Thyroid gland (tissue), 4 donors: ENCODE data around the gene ZDHHC5.

Source experiments
- POLR2A ChIP-seq, 2 donors: fragments of 450-650 bp; IDR thresholded peaks; one replicate each; pipeline ENCODE4 v1.6.1; 2017; ENCODE audit warnings: antibody characterized with exemption in 2 of 2, mild to moderate bottlenecking in 2 of 2, moderate library complexity in 1 of 2
- TF ChIP-seq, protein P1 (sequence below), 6 experiments: fragments of 200-600 bp in 3 of 6; fragments of 450-650 bp in 3 of 6; sonication (generic) in 3 of 6; IDR thresholded peaks; one replicate each; pipeline ENCODE4 v1.5.1; 2016 to 2019; ENCODE audit warnings: antibody characterized with exemption in 6 of 6, mild to moderate bottlenecking in 2 of 6, inconsistent platforms in 1 of 6, moderate library complexity in 1 of 6

DNA sequence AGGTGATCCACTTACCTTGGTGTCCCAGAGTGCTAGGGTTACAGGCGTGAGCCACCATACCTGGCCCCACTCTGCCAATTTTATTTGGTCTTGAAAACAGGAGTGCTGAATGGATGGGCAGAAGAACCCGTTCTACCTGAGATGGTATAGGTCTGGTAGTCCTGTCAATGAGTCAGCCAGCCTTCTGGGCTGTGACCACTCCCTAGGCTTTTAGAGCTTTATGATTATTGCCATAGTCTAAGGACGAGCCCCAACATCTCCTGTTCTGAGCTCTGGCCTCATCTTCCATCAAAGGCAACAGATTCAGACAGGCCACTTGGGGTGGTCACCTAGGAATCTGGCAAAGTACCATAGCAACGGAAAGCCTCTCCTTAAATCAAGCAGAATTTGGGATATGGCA, 11.5 kb downstream of the ZDHHC5 start:
- TF ChIP-seq, protein P1, sequence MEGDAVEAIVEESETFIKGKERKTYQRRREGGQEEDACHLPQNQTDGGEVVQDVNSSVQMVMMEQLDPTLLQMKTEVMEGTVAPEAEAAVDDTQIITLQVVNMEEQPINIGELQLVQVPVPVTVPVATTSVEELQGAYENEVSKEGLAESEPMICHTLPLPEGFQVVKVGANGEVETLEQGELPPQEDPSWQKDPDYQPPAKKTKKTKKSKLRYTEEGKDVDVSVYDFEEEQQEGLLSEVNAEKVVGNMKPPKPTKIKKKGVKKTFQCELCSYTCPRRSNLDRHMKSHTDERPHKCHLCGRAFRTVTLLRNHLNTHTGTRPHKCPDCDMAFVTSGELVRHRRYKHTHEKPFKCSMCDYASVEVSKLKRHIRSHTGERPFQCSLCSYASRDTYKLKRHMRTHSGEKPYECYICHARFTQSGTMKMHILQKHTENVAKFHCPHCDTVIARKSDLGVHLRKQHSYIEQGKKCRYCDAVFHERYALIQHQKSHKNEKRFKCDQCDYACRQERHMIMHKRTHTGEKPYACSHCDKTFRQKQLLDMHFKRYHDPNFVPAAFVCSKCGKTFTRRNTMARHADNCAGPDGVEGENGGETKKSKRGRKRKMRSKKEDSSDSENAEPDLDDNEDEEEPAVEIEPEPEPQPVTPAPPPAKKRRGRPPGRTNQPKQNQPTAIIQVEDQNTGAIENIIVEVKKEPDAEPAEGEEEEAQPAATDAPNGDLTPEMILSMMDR (IDR thresholded peaks at IDR 0.05) = no peak
- no peak for TF ChIP-seq POLR2A (IDR thresholded peaks at IDR 0.05)
